Adrenal gland (tissue), 12 donors: Measurements from ENCODE around the gene AKT1S1. TPM values are rescaled to one million over a fixed set of nuclear protein-coding genes. Genes with fewer than 3 reads are reported as not detected.

Experiments
- DNase-seq, 7 donors: peaks; one replicate each; pipeline ENCODE4 v3.0.0-alpha.2; 2019 to 2020
- H3K27ac ChIP-seq, 5 donors: fragments of 200-600 bp; sonication (generic) in 4 of 5; 1 replicate in 3 of 5; 2 replicates in 2 of 5; pipeline versions ENCODE4 v1.5.1 to v1.8.0; 2016 to 2020; ENCODE audit warnings: mild to moderate bottlenecking in 1 of 5
- H3K27me3 ChIP-seq: fragments of 200-600 bp; 2 replicates; pipeline ENCODE4 v1.8.0; 2021
- H3K36me3 ChIP-seq, 2 donors: fragments of 200-600 bp; replicated peaks in 1 of 2; 1 replicate in 1 of 2; 2 replicates in 1 of 2; pipeline versions ENCODE4 v1.5.1 to v1.8.0; 2018 to 2022
- H3K4me1 ChIP-seq, 2 donors: fragments of 200-600 bp; replicated peaks in 1 of 2; 1 replicate in 1 of 2; 2 replicates in 1 of 2; pipeline versions ENCODE4 v1.5.1 to v1.8.0; 2018 to 2021
- H3K4me3 ChIP-seq, 4 donors: fragments of 200-600 bp; sonication (generic) in 3 of 4; one replicate each; pipeline ENCODE4 v1.5.1; 2016 to 2018
- H3K9me3 ChIP-seq, 3 donors: fragments of 200-600 bp; sonication (generic) in 1 of 3; replicated peaks in 1 of 3; 1 replicate in 2 of 3; 2 replicates in 1 of 3; pipeline versions ENCODE4 v1.5.1 to v1.8.0; 2016 to 2021
- CTCF ChIP-seq, 6 experiments: fragments of 450-650 bp in 4 of 6; fragments of 200-600 bp in 2 of 6; sonication (generic) in 1 of 6; IDR thresholded peaks; 1 replicate in 5 of 6; 2 replicates in 1 of 6; pipeline versions ENCODE4 v1.5.1 to v1.8.0; 2016 to 2021; ENCODE audit warnings: antibody characterized with exemption in 6 of 6, mild to moderate bottlenecking in 2 of 6, moderate library complexity in 1 of 6
- POLR2A ChIP-seq, 2 donors: fragments of 450-650 bp; IDR thresholded peaks; one replicate each; pipeline ENCODE4 v1.6.1; 2017; ENCODE audit warnings: antibody characterized with exemption in 2 of 2, mild to moderate bottlenecking in 2 of 2, moderate library complexity in 1 of 2
- WGBS, 4 donors: extraction: QIAGEN DNeasy Blood & Tissue Kit in 2 of 4; methylation state at CpG; one replicate each; pipeline versions ENCODE4 v1.1.5 to v1.1.7; 2013 to 2017; 5-methylcytosine and 5-hydroxymethylcytosine counted together
- intact Hi-C, 2 donors: fragments of 100-400 bp; cut with DNase I; formaldehyde crosslinking; loops; one replicate each; pipeline versions ENCODE4 v1.14.1 to v1.15.0; 2022 to 2023
- polyA plus RNA-seq, 3 donors: library from polyadenylated mRNA; stranded (reverse); fragments of 200-250 nt in 2 of 3; fragments of 350-450 nt in 1 of 3; fragmentation: Illumina TruSeq in 1 of 3; extraction: RNeasy Lipid Tissue Mini Kit (QIAGEN cat#74804) in 1 of 3; gene quantifications; one replicate each; pipeline ENCODE4 v1.2.3, GENCODE V29; 2013 to 2014
- total RNA-seq, 9 donors: library from RNA; depleted of rRNA in 4 of 9; stranded (reverse); fragments of >200 nt in 4 of 9; fragments of 120-200 nt in 1 of 9; fragmentation: NEBNext Ultra II Directional in 1 of 9; extraction: Animal tissue kit (Norgen Biotek cat#: 25700) in 1 of 9; gene quantifications; one replicate each; pipeline versions ENCODE4 v1.1.0 to v1.2.4, GENCODE V29; 2013 to 2023
- donor health status: healthy with polysubstance abuse.
- donor health status: Bipolar disorder and iron deficiency.
- donor health status: DM: yes; HTN: yes; CAD: no.
- donor health status: DM: no; HTN: no; CAD: no.
- donor health status: DM: no; HTN: no; CAD: no.
- donor health status: DM: yes; HTN: yes; CAD: no.

The AKT1S1 gene
- total and polyA plus RNA-seq, 12 donors: 19.8 to 89.6 (median 59.1) TPM

- WGBS, 4 donors: 85 to 94% (median 87%) methylated on average over 7 to 26 of the region's 26 CpGs
- DNase-seq: peak in 4 of 7 donors; percentile 40 to 56 (median 50)
- intact Hi-C loops: no loop called here
- Histone ChIP-seq H3K4me1 (peaks cover 39 to 81% of the 10 kb centered on the region in 2 donors), H3K36me3 (peaks cover 0 to 70% of the 10 kb centered on the region in 2 donors), H3K4me3 (no peak overlapping the region), H3K27me3 (no peaks in the 10 kb centered on the region), H3K9me3 (no peaks in the 10 kb centered on the region), H3K27ac (peak overlapping the region in 4 of 5 donors; percentile 69 to 94 (median 82))
- TF ChIP-seq POLR2A (IDR thresholded peaks at IDR 0.05) (no peak), CTCF (IDR thresholded peaks at IDR 0.05) (no peak)
Measured at GRCh38 chr19:49857061-49857837, 19.9 kb downstream of the AKT1S1 start.

GRCh38 chr19:49856574-49857021 is 20.6 kb downstream of the AKT1S1 start:
- peak in 4 of 7 donors; percentile 23 to 44 (median 40) for DNase-seq
- peaks cover 0 to 63% of the 10 kb centered on the region in 2 donors for H3K36me3 ChIP-seq
- H3K27me3 ChIP-seq: no peaks in the 10 kb centered on the region
- TF ChIP-seq CTCF (IDR thresholded peaks at IDR 0.05) (no peak), POLR2A (IDR thresholded peaks at IDR 0.05) (no peak)
- H3K4me1 ChIP-seq: peaks cover 41 to 78% of the 10 kb centered on the region in 2 donors
- WGBS, 4 donors: 78 to 100% (median 83%) methylated on average over 2 to 18 of the region's 18 CpGs
- H3K9me3 ChIP-seq: no peaks in the 10 kb centered on the region
- no peak overlapping the region for H3K4me3 ChIP-seq
- intact Hi-C loops: no loop called here
- peak overlapping the region in 3 of 5 donors; percentile 81 to 94 (median 82) for H3K27ac ChIP-seq

GRCh38 chr19:49855676-49856573 is 21.2 kb downstream of the AKT1S1 start:
- H3K4me3 ChIP-seq: no peak overlapping the region
- TF ChIP-seq POLR2A (IDR thresholded peaks at IDR 0.05): no peak
- no peak for TF ChIP-seq CTCF (IDR thresholded peaks at IDR 0.05)
- no peaks in the 10 kb centered on the region for H3K27me3 ChIP-seq
- intact Hi-C loops: no loop called here
- peaks cover 0 to 58% of the 10 kb centered on the region in 2 donors for H3K36me3 ChIP-seq
- WGBS, 4 donors: 66 to 83% (median 72%) methylated on average over 9 to 21 of the region's 21 CpGs
- peak overlapping the region in 3 of 5 donors; percentile 23 to 94 (median 49) for H3K27ac ChIP-seq
- DNase-seq: peak in 5 of 7 donors; percentile 38 to 58 (median 47)
- peaks cover 35 to 72% of the 10 kb centered on the region in 2 donors for H3K4me1 ChIP-seq
- no peaks in the 10 kb centered on the region for H3K9me3 ChIP-seq

GRCh38 chr19:49855277-49855675 is 21.9 kb downstream of the AKT1S1 start:
- peak in 1 of 7 donors; percentile 32 for DNase-seq
- H3K9me3 ChIP-seq: no peaks in the 10 kb centered on the region
- no peak overlapping the region for H3K4me3 ChIP-seq
- peaks cover 29 to 65% of the 10 kb centered on the region in 2 donors for H3K4me1 ChIP-seq
- H3K27ac ChIP-seq: peak overlapping the region in 3 of 5 donors; percentile 23 to 94 (median 42)
- intact Hi-C loops: no loop called here
- no peaks in the 10 kb centered on the region for H3K27me3 ChIP-seq
- 82 to 87% (median 83%) methylated on average over 9 to 12 of the region's 12 CpGs for WGBS, 4 donors
- TF ChIP-seq CTCF (IDR thresholded peaks at IDR 0.05) (no peak), POLR2A (IDR thresholded peaks at IDR 0.05) (no peak)
- peaks cover 0 to 52% of the 10 kb centered on the region in 2 donors for H3K36me3 ChIP-seq
